K562 (cell line): ENCODE data around the gene STT3A. TPM values are rescaled to one million over a fixed set of nuclear protein-coding genes. Genes with fewer than 3 reads are reported as not detected.
A peak's percentile ranks its signal among the peaks of the same experiment; 100 is the strongest.

Experiments used
- CBX1 ChIP-seq: sonication (generic); IDR thresholded peaks from 2 replicates; pipeline ENCODE4 v1.6.1; 2016; ENCODE audit warnings: antibody characterized with exemption, low read depth, mild to moderate bottlenecking
- FOXK2 ChIP-seq, 2 experiments: fragments of 450-650 bp; IDR thresholded peaks in 1 of 2; conservative IDR thresholded peaks in 1 of 2; 2 replicates each; pipeline ENCODE4 v1.6.1; 2016; ENCODE audit warnings: low read depth in 2 of 2, mild to moderate bottlenecking in 1 of 2
- HCFC1 ChIP-seq: IDR thresholded peaks from 2 replicates; pipeline ENCODE4 v1.6.1; 2012; ENCODE audit warnings: low read depth, low read length, improper control_type of control experiment
- ILK ChIP-seq: fragments of 450-650 bp; IDR thresholded peaks from 2 replicates; pipeline ENCODE4 v1.6.1; 2016; ENCODE audit warnings: missing genetic modification characterization, low read depth, mild to moderate bottlenecking, missing compliant biosample characterization, moderate library complexity, borderline replicate concordance
- L3MBTL2 ChIP-seq: fragments of 450-650 bp; IDR thresholded peaks from 2 replicates; pipeline ENCODE4 v1.6.1; 2016; ENCODE audit warnings: mild to moderate bottlenecking, moderate library complexity
- MTA1 ChIP-seq: fragments of 450-650 bp; IDR thresholded peaks from 2 replicates; pipeline ENCODE4 v1.6.1; 2017; ENCODE audit warnings: borderline replicate concordance
- POLR3A ChIP-seq: IDR thresholded peaks from 2 replicates; pipeline ENCODE4 v1.6.1; 2011; ENCODE audit warnings: borderline replicate concordance, mild to moderate bottlenecking, moderate library complexity; ENCODE audit not compliant: insufficient read length, insufficient read depth; ENCODE audit errors: extremely low read depth
- RFX1 ChIP-seq: fragments of 450-650 bp; IDR thresholded peaks from 2 replicates; pipeline ENCODE4 v1.6.1; 2016; ENCODE audit warnings: mild to moderate bottlenecking, moderate library complexity
- ZBED1 ChIP-seq: IDR thresholded peaks from 2 replicates; pipeline ENCODE4 v1.6.1; 2014
- ZNF311 ChIP-seq: fragments of 250-450 bp; sonication (Bioruptor Pico); IDR thresholded peaks from 2 replicates; pipeline ENCODE4 v1.4.0; 2020; ENCODE audit warnings: mild to moderate bottlenecking, moderate library complexity
- ZNF830 ChIP-seq: fragments of 250-450 bp; sonication (Bioruptor Pico); IDR thresholded peaks from 2 replicates; pipeline ENCODE4 v1.5.0; 2021; ENCODE audit warnings: mild to moderate bottlenecking
- ZSCAN29 ChIP-seq: fragments of 450-650 bp; IDR thresholded peaks from 2 replicates; pipeline ENCODE4 v1.6.1; 2017
- polyA plus RNA-seq, 8 experiments: library from polyadenylated mRNA; depleted of rRNA in 4 of 8; stranded (reverse) in 5 of 8; unstranded in 3 of 8; fragments of >200 nt; fragmentation: Nextera tagmentation in 2 of 8; fragmentation: Illumina TruSeq in 1 of 8; extraction: Ambion mirVana in 2 of 8; extraction: Trizol in 1 of 8; gene quantifications; 2 replicates each; pipeline versions ENCODE4 v1.2.1 to v1.2.3, GENCODE V29; 2011 to 2014; ENCODE audit warnings: inconsistent platforms in 1 of 8, missing spikeins in 1 of 8
- total RNA-seq, 7 experiments: library from RNA; depleted of rRNA in 6 of 7; stranded (reverse); fragments of >200 nt in 6 of 7; fragmentation: Illumina TruSeq in 2 of 7; extraction: Trizol in 2 of 7; gene quantifications; 2 replicates each; pipeline versions ENCODE4 v1.2.1 to v1.2.3, GENCODE V29; 2011 to 2021; ENCODE audit warnings: low replicate concordance in 1 of 7
- TF ChIP-seq, protein P1 (sequence below): fragments of 450-650 bp; formaldehyde crosslinking; conservative IDR thresholded peaks from 2 replicates; pipeline ENCODE4 v1.4.0; 2022; ENCODE audit warnings: mild to moderate bottlenecking, missing genetic modification characterization
- TF ChIP-seq, protein P2 (sequence below), 2 experiments: fragments of 450-650 bp in 1 of 2; IDR thresholded peaks; 2 replicates each; pipeline ENCODE4 v1.6.1; 2011 to 2017; ENCODE audit warnings: low read depth in 2 of 2, antibody characterized with exemption in 1 of 2, borderline replicate concordance in 1 of 2, low read length in 1 of 2, mild to moderate bottlenecking in 1 of 2, mixed read lengths in 1 of 2; ENCODE audit not compliant: control insufficient read depth in 1 of 2
- TF ChIP-seq, protein P3 (sequence below): IDR thresholded peaks from 2 replicates; pipeline ENCODE4 v1.6.1; 2011; ENCODE audit warnings: borderline replicate concordance, low read depth, mild to moderate bottlenecking, moderate library complexity, low read length; ENCODE audit not compliant: insufficient read depth, poor library complexity, severe bottlenecking
- TF ChIP-seq, protein P4 (sequence below): sonication (generic); formaldehyde crosslinking; IDR thresholded peaks from 2 replicates; pipeline ENCODE4 v1.8.0; 2023; ENCODE audit warnings: mild to moderate bottlenecking, missing genetic modification reagents

Gene STT3A
- total and polyA plus RNA-seq, 9 of the 15 experiments (the other 6 are each of a cell fraction or from before 2014, with no cell fraction given): 70.7 to 330 (median 192) TPM

DNA sequence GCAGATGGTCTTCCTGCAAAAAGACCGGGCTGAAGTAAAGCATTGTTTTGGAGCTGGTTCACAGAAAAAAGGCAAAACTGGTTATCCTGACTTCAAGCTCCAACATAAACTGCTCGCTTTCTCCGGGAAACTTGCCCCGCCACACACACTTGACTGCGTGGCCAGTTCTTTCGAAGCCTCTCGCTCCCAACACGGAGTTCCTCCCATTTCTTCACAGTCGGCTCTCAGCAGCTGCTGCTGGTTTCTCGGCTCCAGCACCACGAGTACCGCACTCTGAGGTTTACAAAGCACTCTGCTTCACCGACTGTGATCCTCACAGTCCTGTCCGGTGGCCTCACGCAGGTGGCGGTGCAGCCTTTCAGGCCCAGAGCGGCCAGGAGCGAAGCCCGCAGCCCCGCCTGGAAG lies 32.6 kb downstream of the STT3A start (continued):
- no peak for TF ChIP-seq ILK (tag)
- TF ChIP-seq ZNF830 (CRISPR knock-in tag): no peak
- TF ChIP-seq, protein P1, sequence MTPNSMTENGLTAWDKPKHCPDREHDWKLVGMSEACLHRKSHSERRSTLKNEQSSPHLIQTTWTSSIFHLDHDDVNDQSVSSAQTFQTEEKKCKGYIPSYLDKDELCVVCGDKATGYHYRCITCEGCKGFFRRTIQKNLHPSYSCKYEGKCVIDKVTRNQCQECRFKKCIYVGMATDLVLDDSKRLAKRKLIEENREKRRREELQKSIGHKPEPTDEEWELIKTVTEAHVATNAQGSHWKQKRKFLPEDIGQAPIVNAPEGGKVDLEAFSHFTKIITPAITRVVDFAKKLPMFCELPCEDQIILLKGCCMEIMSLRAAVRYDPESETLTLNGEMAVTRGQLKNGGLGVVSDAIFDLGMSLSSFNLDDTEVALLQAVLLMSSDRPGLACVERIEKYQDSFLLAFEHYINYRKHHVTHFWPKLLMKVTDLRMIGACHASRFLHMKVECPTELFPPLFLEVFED (CRISPR knock-in tag): 0 out of 2 replicates have a peak, but pooled peaks have one; percentile 11
- no peak for TF ChIP-seq ZBED1
- TF ChIP-seq FOXK2 (conservative IDR thresholded peaks at IDR 0.05 in 1 of 2, IDR thresholded peaks at IDR 0.05 in 1 of 2; ENCODE audit: low read depth in 2 of 2): no peak
- TF ChIP-seq ZSCAN29: peak; percentile 23; the same call in 1 of the 2 replicates
- TF ChIP-seq, protein P2, sequence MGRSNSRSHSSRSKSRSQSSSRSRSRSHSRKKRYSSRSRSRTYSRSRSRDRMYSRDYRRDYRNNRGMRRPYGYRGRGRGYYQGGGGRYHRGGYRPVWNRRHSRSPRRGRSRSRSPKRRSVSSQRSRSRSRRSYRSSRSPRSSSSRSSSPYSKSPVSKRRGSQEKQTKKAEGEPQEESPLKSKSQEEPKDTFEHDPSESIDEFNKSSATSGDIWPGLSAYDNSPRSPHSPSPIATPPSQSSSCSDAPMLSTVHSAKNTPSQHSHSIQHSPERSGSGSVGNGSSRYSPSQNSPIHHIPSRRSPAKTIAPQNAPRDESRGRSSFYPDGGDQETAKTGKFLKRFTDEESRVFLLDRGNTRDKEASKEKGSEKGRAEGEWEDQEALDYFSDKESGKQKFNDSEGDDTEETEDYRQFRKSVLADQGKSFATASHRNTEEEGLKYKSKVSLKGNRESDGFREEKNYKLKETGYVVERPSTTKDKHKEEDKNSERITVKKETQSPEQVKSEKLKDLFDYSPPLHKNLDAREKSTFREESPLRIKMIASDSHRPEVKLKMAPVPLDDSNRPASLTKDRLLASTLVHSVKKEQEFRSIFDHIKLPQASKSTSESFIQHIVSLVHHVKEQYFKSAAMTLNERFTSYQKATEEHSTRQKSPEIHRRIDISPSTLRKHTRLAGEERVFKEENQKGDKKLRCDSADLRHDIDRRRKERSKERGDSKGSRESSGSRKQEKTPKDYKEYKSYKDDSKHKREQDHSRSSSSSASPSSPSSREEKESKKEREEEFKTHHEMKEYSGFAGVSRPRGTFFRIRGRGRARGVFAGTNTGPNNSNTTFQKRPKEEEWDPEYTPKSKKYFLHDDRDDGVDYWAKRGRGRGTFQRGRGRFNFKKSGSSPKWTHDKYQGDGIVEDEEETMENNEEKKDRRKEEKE (IDR thresholded peaks at IDR 0.05; ENCODE audit: borderline replicate concordance in 1 of 2, control insufficient read depth in 1 of 2, low read depth in 2 of 2, low read length in 1 of 2): peak in 1 of 2 experiments; percentile 48; a peak in 2 of 4 replicates
- TF ChIP-seq HCFC1: no peak
- peak; percentile 80; the same call in 1 of the 2 replicates for TF ChIP-seq CBX1
- TF ChIP-seq ZNF311 (CRISPR knock-in tag): 0 out of 2 replicates have a peak, but pooled peaks have one; percentile 12
- TF ChIP-seq POLR3A: no peak
- TF ChIP-seq, protein P3, sequence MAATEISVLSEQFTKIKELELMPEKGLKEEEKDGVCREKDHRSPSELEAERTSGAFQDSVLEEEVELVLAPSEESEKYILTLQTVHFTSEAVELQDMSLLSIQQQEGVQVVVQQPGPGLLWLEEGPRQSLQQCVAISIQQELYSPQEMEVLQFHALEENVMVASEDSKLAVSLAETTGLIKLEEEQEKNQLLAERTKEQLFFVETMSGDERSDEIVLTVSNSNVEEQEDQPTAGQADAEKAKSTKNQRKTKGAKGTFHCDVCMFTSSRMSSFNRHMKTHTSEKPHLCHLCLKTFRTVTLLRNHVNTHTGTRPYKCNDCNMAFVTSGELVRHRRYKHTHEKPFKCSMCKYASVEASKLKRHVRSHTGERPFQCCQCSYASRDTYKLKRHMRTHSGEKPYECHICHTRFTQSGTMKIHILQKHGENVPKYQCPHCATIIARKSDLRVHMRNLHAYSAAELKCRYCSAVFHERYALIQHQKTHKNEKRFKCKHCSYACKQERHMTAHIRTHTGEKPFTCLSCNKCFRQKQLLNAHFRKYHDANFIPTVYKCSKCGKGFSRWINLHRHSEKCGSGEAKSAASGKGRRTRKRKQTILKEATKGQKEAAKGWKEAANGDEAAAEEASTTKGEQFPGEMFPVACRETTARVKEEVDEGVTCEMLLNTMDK: no peak
- peak; percentile 98 for TF ChIP-seq L3MBTL2
- no peak for TF ChIP-seq MTA1
- no peak for TF ChIP-seq RFX1
- TF ChIP-seq, protein P4, sequence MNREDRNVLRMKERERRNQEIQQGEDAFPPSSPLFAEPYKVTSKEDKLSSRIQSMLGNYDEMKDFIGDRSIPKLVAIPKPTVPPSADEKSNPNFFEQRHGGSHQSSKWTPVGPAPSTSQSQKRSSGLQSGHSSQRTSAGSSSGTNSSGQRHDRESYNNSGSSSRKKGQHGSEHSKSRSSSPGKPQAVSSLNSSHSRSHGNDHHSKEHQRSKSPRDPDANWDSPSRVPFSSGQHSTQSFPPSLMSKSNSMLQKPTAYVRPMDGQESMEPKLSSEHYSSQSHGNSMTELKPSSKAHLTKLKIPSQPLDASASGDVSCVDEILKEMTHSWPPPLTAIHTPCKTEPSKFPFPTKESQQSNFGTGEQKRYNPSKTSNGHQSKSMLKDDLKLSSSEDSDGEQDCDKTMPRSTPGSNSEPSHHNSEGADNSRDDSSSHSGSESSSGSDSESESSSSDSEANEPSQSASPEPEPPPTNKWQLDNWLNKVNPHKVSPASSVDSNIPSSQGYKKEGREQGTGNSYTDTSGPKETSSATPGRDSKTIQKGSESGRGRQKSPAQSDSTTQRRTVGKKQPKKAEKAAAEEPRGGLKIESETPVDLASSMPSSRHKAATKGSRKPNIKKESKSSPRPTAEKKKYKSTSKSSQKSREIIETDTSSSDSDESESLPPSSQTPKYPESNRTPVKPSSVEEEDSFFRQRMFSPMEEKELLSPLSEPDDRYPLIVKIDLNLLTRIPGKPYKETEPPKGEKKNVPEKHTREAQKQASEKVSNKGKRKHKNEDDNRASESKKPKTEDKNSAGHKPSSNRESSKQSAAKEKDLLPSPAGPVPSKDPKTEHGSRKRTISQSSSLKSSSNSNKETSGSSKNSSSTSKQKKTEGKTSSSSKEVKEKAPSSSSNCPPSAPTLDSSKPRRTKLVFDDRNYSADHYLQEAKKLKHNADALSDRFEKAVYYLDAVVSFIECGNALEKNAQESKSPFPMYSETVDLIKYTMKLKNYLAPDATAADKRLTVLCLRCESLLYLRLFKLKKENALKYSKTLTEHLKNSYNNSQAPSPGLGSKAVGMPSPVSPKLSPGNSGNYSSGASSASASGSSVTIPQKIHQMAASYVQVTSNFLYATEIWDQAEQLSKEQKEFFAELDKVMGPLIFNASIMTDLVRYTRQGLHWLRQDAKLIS: no peak
